A673 (cell line): Measurements from ENCODE around the gene SV2C.

Experiments
- CTCF ChIP-seq: fragments of 300-800, 200-600 bp; sonication (generic); conservative IDR thresholded peaks from 2 replicates; pipeline ENCODE4 v1.5.1; 2017; ENCODE audit warnings: low read depth, mild to moderate bottlenecking, antibody characterized with exemption, low read length, moderate library complexity, mixed read lengths
- EZH2 ChIP-seq: fragments of 200-600 bp; sonication (generic); IDR thresholded peaks from 2 replicates; pipeline ENCODE4 v1.6.1; 2017; ENCODE audit warnings: borderline replicate concordance, low read depth, mild to moderate bottlenecking, mixed read lengths, antibody characterized with exemption, low read length; ENCODE audit not compliant: poor library complexity, severe bottlenecking

- no peak for TF ChIP-seq CTCF
- no peak for TF ChIP-seq EZH2
Observed at GRCh38 chr5:76397200-76397599, 314.0 kb downstream of the SV2C start.
